Epithelial cell of proximal tubule (primary cell): ENCODE measurements around the gene TNK1. TPM values are rescaled to one million over a fixed set of nuclear protein-coding genes. Genes with fewer than 3 reads are reported as not detected.
A peak's percentile ranks its signal among the peaks of the same experiment; 100 is the strongest.

Experiments used
- DNase-seq: peaks from one replicate; pipeline ENCODE4 v3.0.0-alpha.2; 2011; ENCODE audit warnings: low read depth
- H3K4me3 ChIP-seq: 2 replicates; pipeline ENCODE4 v1.5.1; 2011; ENCODE audit warnings: low read depth, mild to moderate bottlenecking, low read length
- total RNA-seq: library from RNA; depleted of rRNA; stranded (reverse); fragments of >200 nt; gene quantifications from 2 replicates; pipeline ENCODE4 v1.2.3, GENCODE V29; 2015
- TF ChIP-seq, protein P1 (sequence below): conservative IDR thresholded peaks from 2 replicates; pipeline ENCODE4 v1.5.1; 2012; ENCODE audit warnings: low read depth, mild to moderate bottlenecking, low read length

TNK1 gene
- total RNA-seq, 1 donor from 2014 or later = 5.4 TPM

DNA sequence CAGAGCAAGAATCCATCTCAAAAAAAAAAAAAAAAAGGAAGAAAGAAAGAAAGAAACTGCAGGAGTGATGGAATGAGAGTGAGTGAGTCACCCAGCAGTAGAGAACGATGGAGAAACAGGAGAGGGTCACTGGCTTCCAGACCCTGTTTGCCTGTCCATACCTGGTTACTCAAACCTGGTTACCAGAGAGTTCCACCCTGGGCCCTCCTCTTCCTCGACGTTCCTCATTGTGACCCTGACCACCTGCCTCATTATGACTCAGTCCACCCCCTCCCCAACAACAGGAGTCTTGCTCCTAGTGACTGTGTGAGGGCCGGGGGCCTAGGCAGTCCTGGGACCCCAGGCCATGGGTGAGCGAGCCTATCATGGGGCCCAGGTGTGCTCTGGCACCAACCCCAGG lies 47.7 kb downstream of the TNK1 start, which contains the start of gene SPEM3:
Gene SPEM3, plus strand, starts transcription at position 301 of the 400 bp plus-strand sequence. Its CDS starts 46 bp downstream, at position 347.
- TF ChIP-seq, protein P1, sequence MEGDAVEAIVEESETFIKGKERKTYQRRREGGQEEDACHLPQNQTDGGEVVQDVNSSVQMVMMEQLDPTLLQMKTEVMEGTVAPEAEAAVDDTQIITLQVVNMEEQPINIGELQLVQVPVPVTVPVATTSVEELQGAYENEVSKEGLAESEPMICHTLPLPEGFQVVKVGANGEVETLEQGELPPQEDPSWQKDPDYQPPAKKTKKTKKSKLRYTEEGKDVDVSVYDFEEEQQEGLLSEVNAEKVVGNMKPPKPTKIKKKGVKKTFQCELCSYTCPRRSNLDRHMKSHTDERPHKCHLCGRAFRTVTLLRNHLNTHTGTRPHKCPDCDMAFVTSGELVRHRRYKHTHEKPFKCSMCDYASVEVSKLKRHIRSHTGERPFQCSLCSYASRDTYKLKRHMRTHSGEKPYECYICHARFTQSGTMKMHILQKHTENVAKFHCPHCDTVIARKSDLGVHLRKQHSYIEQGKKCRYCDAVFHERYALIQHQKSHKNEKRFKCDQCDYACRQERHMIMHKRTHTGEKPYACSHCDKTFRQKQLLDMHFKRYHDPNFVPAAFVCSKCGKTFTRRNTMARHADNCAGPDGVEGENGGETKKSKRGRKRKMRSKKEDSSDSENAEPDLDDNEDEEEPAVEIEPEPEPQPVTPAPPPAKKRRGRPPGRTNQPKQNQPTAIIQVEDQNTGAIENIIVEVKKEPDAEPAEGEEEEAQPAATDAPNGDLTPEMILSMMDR = no peak
- no peak within 1 kb of the TSS for H3K4me3 ChIP-seq
- DNase-seq = no peak

DNA sequence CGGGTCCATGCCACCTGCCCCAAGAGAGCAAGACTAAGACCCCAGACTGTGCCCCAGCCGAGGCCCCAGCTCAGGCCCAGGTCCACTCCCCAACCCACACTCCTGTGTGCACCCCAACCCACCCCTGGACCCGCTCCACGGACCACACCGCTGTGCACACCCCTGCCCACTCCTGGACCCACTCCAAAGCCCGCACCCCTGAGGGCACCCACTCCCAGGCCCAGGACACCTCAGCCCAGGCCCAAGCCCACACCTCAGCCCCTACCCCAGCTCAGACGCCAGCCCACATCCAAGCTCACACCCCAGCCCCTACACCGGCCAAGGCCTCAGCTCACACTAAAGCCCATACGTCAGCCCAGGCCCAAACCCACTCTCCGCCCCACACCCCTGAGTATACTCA lies 48.8 kb downstream of the TNK1 start:
- TF ChIP-seq, protein P1 = no peak
- H3K4me3 ChIP-seq = no peak overlapping the region
- no peak for DNase-seq

DNA sequence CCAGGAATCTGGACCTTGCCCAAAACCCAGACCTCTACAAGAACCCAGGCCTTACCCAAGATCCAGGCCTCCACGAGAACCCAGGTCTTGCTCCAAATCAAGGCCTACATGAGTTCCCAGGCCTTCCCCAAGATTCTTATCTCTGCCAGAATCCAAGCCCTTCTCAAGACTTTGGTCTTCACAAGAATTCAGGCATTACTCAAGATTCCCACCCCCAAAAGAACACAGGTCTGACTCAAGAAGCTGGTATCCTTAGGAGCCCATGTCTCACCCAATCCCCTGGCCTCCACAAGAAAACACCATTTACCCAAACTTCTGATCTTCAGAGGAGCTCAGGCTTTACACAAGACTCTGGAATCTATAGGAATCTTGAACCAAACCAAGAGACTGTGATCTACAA lies 50.3 kb downstream of the TNK1 start:
- TF ChIP-seq, protein P1 = no peak
- DNase-seq = no peak
- no peak overlapping the region for H3K4me3 ChIP-seq

DNA sequence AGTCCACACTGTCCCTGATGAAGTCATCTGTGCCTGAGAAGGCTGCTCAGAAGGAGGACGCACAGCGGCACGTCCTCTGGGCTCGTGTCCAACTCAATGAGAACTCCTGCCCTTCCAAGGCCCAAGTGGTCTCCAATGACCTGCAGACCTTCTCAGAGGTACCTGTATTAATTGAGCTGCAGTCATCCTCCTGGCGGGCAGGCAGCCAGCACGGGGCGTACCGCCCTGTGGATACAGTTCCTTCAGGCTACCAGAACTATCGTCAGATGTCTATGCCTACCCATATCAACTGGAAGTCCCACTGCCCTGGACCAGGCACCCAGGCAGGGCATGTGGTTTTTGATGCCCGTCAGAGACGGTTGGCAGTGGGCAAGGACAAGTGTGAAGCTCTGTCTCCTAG lies 51.4 kb downstream of the TNK1 start:
- DNase-seq = no peak
- TF ChIP-seq, protein P1 = no peak
- no peak overlapping the region for H3K4me3 ChIP-seq

DNA sequence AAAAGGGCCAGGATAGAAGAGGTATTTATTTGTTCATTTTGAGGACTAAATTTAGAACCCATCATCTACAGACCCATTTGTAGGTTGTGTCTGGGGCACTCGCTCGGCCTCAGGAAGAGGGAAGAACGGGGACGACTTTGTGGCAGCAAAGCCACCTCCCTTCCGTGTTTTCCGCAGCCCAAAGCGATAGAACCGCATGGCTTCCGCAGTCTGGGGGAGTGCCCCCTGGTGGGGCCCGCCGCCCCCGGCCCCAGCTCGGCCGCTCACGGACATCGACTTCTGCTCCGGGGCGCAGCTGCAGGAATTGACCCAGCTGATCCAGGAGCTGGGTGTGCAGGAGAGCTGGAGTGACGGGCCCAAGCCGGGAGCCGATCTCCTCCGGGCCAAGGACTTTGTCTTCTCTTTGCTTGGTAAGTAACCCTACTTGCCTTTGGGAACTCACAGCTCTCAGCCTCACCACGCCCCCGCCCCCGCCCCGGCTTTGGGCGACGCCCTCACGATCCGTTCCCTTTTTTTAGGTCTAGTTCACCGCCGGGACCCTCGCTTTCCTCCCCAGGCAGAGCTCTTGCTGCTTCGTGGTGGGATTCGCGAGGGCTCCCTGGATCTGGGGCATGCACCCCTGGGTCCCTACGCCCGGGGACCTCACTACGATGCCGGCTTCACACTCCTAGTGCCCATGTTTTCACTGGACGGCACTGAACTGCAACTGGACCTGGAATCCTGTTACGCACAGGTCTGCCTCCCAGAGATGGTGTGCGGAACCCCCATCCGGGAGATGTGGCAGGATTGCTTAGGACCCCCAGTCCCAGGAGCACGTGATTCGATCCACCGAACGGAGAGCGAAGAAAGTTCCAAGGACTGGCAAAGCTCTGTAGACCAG lies 55.0 kb downstream of the TNK1 start:
- TF ChIP-seq, protein P1 = peak; percentile 36
- H3K4me3 ChIP-seq = peak overlapping the region; percentile 75
- no peak for DNase-seq

DNA sequence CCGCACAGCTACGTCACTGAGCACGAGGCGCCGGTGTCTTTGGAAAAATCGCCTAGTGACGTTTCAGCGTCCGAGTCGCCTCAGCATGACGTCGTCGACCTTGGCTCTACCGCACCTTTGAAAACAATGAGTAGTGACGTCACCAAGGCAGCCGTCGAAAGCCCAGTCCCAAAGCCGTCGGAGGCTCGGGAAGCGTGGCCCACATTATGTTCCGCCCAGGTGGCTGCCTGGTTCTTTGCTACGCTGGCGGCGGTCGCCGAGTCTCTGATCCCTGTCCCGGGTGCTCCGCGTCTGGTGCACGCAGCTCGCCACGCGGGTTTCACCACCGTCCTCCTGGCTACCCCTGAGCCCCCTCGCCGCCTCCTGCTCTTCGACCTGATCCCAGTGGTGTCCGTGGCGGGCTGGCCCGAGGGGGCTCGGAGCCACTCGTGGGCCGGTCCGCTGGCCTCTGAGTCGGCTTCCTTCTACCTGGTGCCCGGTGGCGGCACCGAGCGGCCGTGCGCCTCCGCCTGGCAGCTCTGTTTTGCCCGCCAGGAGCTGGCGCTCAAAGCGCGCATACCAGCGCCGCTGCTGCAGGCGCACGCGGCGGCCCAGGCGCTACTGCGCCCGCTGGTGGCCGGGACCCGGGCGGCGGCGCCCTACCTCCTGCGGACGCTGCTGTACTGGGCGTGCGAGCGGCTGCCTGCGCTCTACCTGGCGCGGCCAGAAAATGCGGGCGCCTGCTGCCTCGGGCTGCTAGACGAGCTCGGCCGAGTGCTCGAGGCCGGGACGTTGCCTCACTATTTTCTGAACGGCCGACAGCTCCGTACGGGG lies 55.9 kb downstream of the TNK1 start:
- DNase-seq = no peak
- TF ChIP-seq, protein P1 = peak; percentile 78
- H3K4me3 ChIP-seq = peak overlapping the region; percentile 75
